ENCODE data around the gene LINC00237.

DNA sequence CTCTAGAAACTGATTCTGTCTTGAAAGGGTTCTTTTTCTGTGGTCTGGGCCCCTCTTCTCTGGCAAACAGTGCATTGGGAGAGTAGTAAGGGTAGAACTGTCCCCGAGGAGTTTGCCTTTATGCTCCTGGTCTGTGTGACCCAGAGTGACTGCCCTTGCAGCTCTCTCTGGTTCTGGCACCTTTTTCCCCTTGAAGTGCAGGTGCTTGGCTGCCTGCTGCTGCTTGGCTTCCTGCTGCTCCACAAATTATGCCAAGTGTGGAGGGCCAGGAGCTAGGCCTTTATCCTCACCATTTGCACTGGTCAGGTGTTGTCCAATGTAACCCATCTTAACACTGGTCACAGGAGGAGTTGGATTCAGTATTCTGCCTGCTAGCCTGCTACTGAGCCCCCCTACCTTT lies 30.9 kb upstream of the LINC00237 start:
- TF ChIP-seq CTCF (IDR thresholded peaks at IDR 0.05; ENCODE audit: low read depth, low read length, poor library complexity, severe bottlenecking): no peak
- TF ChIP-seq EZH2phosphoT487 (IDR thresholded peaks at IDR 0.05; ENCODE audit: borderline replicate concordance, low read length): no peak
